SW480 (cell line): ENCODE measurements around the gene NEU4.
A peak's percentile ranks its signal among the peaks of the same experiment; 100 is the strongest.
"Not testable (repeated sequence)": the region's sequence is repeated elsewhere in the genome, so short reads cannot be mapped to it uniquely, and the experiment has no call there.

Experiments
- DNase-seq: peaks from one replicate; pipeline ENCODE4 v3.0.0-alpha.2; 2016; ENCODE audit warnings: low spot score

Gene NEU4

GRCh38 chr2:241808721-241809382 is at the start of gene NEU4:
NEU4 (plus strand) TSS chr2:241809193; CDS start chr2:241814485, 5,292 bp downstream.
- DNase-seq, result peak; percentile 17

GRCh38 chr2:241759893-241760292 is 49.1 kb upstream of the NEU4 start:
- DNase-seq, result not testable (repeated sequence)

GRCh38 chr2:241760301-241760771 is 48.7 kb upstream of the NEU4 start:
- DNase-seq, result no peak

GRCh38 chr2:241762321-241762932 is 46.6 kb upstream of the NEU4 start:
- DNase-seq, result peak; percentile 20

- DNase-seq, result peak; percentile 64
Observed at GRCh38 chr2:241762933-241763369, 46.0 kb upstream of the NEU4 start.

GRCh38 chr2:241763551-241764274 is 45.3 kb upstream of the NEU4 start:
- no peak for DNase-seq

GRCh38 chr2:241764275-241765241 is 44.4 kb upstream of the NEU4 start:
- no peak for DNase-seq

- no peak for DNase-seq
Observed at GRCh38 chr2:241767464-241768250, 41.3 kb upstream of the NEU4 start.

- no peak for DNase-seq
Observed at GRCh38 chr2:241768251-241768711, 40.7 kb upstream of the NEU4 start.

GRCh38 chr2:241768850-241769249 is 40.1 kb upstream of the NEU4 start:
- no peak for DNase-seq

- DNase-seq, result no peak
Observed at GRCh38 chr2:241769819-241770184, 39.2 kb upstream of the NEU4 start.

GRCh38 chr2:241770185-241770935 is 38.6 kb upstream of the NEU4 start:
- no peak for DNase-seq

GRCh38 chr2:241770936-241771285 is 38.1 kb upstream of the NEU4 start:
- DNase-seq, result no peak

- DNase-seq, result no peak
Observed at GRCh38 chr2:241771286-241772062, 37.5 kb upstream of the NEU4 start.

GRCh38 chr2:241772063-241772499 is 36.9 kb upstream of the NEU4 start:
- peak; percentile 6 for DNase-seq

GRCh38 chr2:241773511-241774418 is 35.2 kb upstream of the NEU4 start:
- peak; percentile 44 for DNase-seq

GRCh38 chr2:241774419-241775222 is 34.4 kb upstream of the NEU4 start:
- peak; percentile 82 for DNase-seq
